HUES64 (cell line): ENCODE results near the gene C10orf143.

Experiments
- H3K27ac ChIP-seq: 2 replicates; pipeline ENCODE4 v1.7.0; 2013; ENCODE audit warnings: low read depth, low read length, inconsistent platforms
- H3K27me3 ChIP-seq: 2 replicates; pipeline ENCODE4 v1.6.1; 2013; ENCODE audit warnings: mild to moderate bottlenecking, low read length; ENCODE audit not compliant: insufficient read depth
- H3K36me3 ChIP-seq: 2 replicates; pipeline ENCODE4 v1.6.1; 2013; ENCODE audit warnings: mild to moderate bottlenecking, low read length; ENCODE audit not compliant: insufficient read depth
- H3K4me1 ChIP-seq: 2 replicates; pipeline ENCODE4 v1.6.1; 2013; ENCODE audit warnings: mild to moderate bottlenecking, low read length, moderate library complexity; ENCODE audit not compliant: insufficient read depth
- H3K4me3 ChIP-seq: 2 replicates; pipeline ENCODE4 v1.5.1; 2013; ENCODE audit warnings: mild to moderate bottlenecking, low read length, moderate library complexity
- H3K9ac ChIP-seq: 2 replicates; pipeline ENCODE4 v1.6.1; 2013; ENCODE audit warnings: mild to moderate bottlenecking, low read depth, low read length
- H3K9me3 ChIP-seq: 2 replicates; pipeline ENCODE4 v1.6.1; 2013; ENCODE audit warnings: low read depth, low read length; ENCODE audit not compliant: insufficient read depth
- WGBS: fragments of 150-250, 120-280 bp; methylation state at CpG from one replicate; pipeline ENCODE4 v1.1.7; 2013; ENCODE audit warnings: missing lambda C conversion rate; 5-methylcytosine and 5-hydroxymethylcytosine counted together

C10orf143 gene

DNA sequence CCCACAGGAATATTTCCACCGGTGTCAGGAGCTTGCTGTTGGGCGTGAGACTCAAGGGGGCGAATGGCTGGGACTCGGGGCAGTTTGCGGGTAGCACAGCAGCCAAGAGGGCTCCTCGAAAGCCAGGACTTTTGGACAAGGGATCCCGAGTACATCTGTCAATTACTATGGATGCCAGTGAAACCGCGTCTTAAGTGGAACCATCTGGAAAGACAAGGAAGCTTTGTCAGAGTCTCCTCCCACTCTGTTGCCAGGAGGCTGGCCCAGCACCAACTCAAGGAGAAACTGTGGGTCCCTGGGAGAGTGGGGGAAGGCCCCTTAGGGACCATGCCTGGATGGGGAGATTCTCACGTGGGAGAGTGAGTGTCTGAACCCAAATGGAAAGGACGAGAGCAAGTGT is 57.1 kb downstream of the C10orf143 start:
- Histone ChIP-seq H3K9me3 (peaks cover 5% of the 10 kb centered on the region), H3K4me1 (no peaks in the 10 kb centered on the region), H3K4me3 (no peak overlapping the region)

DNA sequence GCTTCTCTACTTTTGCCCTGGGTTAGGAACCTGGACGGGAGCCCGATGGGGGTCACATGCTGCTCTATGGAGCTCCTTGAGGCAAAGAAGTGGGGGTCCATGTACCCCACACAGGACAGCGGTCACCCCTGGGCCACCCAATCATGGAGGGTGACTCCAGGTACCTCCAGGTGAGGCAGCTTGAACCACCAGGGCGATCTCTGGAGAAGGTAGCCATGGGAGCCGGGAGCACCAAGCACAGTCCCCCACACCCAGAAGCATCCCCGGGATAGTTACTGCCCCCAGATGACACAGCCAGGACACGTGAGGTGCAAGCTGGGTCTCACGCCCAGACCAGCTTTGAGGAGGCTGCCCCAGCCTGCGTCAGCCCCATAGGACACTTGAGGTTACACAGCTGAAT is 58.4 kb downstream of the C10orf143 start:
- H3K27ac ChIP-seq, result no peak overlapping the region
- no peaks in the 10 kb centered on the region for H3K36me3 ChIP-seq
- H3K9me3 ChIP-seq, result peaks cover 5% of the 10 kb centered on the region
- no peak overlapping the region for H3K9ac ChIP-seq
- WGBS, result 95% methylated on average over 9 of the region's 9 CpGs
- H3K4me1 ChIP-seq, result no peaks in the 10 kb centered on the region
- H3K4me3 ChIP-seq, result no peak overlapping the region
- H3K27me3 ChIP-seq, result no peaks in the 10 kb centered on the region

More for the DNA sequence above, 57.1 kb downstream of the C10orf143 start:
- no peak overlapping the region for H3K27ac ChIP-seq
- 89% methylated on average over 11 of the region's 11 CpGs for WGBS
- H3K27me3 ChIP-seq, result no peaks in the 10 kb centered on the region
- H3K36me3 ChIP-seq, result no peaks in the 10 kb centered on the region
- no peak overlapping the region for H3K9ac ChIP-seq

DNA sequence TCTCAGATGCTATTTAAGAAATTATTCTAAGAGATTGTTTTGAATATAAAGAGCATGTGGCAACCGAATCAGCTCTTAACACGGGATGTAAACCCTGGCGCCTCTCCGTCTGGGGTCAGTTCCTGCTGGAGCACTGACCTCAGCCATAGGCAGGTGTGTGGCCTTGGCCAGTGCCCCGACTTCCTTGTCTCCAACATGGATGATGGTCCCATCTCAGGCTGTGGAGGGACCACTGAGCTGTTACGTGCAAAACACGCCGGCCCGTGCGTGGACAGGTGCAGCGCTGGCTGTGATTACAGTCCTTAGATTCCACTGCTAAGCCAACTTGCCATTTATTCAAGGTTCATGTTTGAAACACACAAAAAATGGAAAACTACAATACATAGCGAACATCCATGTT is 59.9 kb downstream of the C10orf143 start:
- Histone ChIP-seq H3K27ac (no peak overlapping the region), H3K9me3 (peaks cover 5% of the 10 kb centered on the region), H3K4me1 (no peaks in the 10 kb centered on the region), H3K36me3 (no peaks in the 10 kb centered on the region), H3K9ac (no peak overlapping the region), H3K4me3 (no peak overlapping the region), H3K27me3 (no peaks in the 10 kb centered on the region)
- WGBS, result 96% methylated on average over 12 of the region's 12 CpGs

DNA sequence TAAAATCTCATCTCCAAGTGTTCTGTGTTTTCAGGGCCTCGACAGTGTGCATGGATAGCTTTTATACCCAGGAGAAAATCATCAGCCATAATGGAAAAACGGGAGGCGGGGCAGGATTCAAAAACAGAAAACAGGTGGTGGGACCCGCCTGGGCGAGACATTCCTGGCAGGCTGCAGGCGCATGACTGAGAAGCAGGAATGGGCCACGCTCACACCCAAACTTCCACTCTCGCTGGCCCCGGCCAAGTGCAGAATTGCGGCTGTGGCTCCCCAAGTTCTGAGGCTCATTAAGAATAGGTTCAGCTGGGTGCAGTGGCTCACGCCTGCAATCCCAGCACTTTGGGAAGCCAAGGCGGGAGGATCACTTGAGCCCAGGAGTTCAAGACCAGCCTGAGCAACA is 60.6 kb downstream of the C10orf143 start:
- Histone ChIP-seq H3K36me3 (no peaks in the 10 kb centered on the region), H3K9ac (no peak overlapping the region), H3K4me1 (no peaks in the 10 kb centered on the region), H3K27ac (no peak overlapping the region), H3K4me3 (no peak overlapping the region), H3K27me3 (no peaks in the 10 kb centered on the region), H3K9me3 (peaks cover 5% of the 10 kb centered on the region)
- 92% methylated on average over 12 of the region's 12 CpGs for WGBS

DNA sequence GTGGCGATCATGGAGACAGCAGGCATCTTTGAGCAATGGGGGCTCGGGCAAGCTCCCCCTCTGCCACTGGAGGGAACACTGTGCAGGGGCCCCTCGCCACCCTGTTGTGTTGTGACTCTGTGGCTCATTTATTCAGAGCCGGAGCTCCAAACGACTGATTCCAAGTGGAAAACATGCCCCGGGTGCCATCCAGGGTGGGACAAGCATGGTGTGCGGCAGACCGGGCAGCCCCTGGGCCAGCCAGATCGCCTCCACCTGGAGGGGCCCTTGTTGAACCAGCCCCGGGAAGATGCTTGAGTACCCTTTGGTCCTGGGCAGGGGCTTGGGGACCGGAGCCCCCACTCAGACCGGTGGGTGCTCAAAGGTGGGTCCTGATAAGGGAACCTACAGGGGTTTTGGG is 61.4 kb downstream of the C10orf143 start:
- WGBS, result 93% methylated on average over 12 of the region's 12 CpGs
- Histone ChIP-seq H3K27me3 (no peaks in the 10 kb centered on the region), H3K4me3 (no peak overlapping the region), H3K9ac (no peak overlapping the region), H3K9me3 (no peaks in the 10 kb centered on the region; the same call in 1 of the 2 replicates), H3K27ac (no peak overlapping the region), H3K36me3 (no peaks in the 10 kb centered on the region), H3K4me1 (no peaks in the 10 kb centered on the region)

DNA sequence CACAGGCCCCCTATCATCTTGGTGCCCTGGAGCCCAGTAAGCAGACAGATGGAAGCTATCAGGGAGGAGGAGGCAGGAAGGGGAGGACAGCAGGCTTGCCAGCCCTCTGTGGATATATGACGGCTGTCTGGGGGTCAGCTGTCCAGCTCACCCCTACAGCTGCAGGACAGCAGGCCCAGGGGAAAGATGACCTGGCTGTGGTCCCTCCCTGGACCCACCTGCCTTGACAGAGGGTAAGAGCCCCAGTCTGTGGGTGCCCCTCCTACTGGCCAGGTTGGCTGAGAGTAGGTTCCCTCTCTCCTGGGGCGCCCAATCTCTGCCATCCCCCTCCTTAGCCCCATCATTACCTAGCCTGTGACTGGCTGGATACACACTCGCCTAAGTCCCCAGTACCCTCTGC is 62.5 kb downstream of the C10orf143 start:
- no peaks in the 10 kb centered on the region for H3K27me3 ChIP-seq
- H3K4me1 ChIP-seq, result no peaks in the 10 kb centered on the region
- H3K36me3 ChIP-seq, result no peaks in the 10 kb centered on the region
- no peaks in the 10 kb centered on the region for H3K9me3 ChIP-seq
- no peak overlapping the region for H3K4me3 ChIP-seq
- WGBS, result 96% methylated on average over 3 of the region's 3 CpGs
- H3K27ac ChIP-seq, result no peak overlapping the region
- no peak overlapping the region for H3K9ac ChIP-seq

DNA sequence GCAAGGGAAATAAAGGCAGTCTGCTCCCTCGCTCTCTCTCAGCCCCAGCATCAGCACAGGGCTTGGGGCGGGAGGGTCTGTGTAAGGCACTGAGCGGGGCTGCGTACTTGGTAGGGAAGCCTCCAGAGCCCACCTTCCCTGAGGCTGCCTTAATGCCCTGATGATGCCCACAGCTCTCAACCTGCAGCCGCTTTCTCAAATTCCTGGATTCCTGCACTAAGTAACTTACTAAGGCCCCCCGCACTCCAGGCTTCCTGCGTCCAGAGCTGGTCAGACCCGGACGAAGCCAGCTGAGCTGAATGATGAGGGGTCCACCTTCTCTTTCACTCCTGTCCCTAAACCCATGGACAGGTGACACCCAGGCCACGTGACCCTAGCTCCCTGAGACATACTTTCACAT is 63.3 kb downstream of the C10orf143 start:
- H3K27ac ChIP-seq, result no peak overlapping the region
- no peak overlapping the region for H3K9ac ChIP-seq
- H3K4me3 ChIP-seq, result no peak overlapping the region
- no peaks in the 10 kb centered on the region for H3K27me3 ChIP-seq
- H3K4me1 ChIP-seq, result no peaks in the 10 kb centered on the region
- no peaks in the 10 kb centered on the region for H3K36me3 ChIP-seq
- WGBS, result 89% methylated on average over 10 of the region's 10 CpGs
- H3K9me3 ChIP-seq, result no peaks in the 10 kb centered on the region

DNA sequence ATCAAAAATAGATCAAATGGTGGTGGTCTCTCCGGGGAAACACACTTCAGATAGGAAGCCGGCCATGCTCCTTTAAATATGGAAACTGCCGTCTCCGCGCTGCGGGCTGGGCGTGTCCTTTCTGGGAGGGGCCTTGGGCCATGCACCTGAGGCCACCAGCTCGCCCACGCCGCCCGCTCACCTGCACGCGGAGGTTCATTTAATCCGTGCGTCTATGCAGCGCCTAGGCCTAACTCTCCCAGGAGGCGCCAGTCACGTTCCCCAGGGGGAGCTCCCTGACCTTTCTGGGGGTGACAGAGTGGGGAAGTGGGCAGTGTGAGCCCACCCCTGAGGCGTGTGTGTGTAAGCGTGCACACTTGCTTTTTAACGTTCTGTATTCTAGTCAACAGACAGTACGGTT is 64.0 kb downstream of the C10orf143 start:
- no peak overlapping the region for H3K4me3 ChIP-seq
- H3K27me3 ChIP-seq, result no peaks in the 10 kb centered on the region
- H3K9ac ChIP-seq, result no peak overlapping the region
- H3K9me3 ChIP-seq, result no peaks in the 10 kb centered on the region
- H3K27ac ChIP-seq, result no peak overlapping the region
- no peaks in the 10 kb centered on the region for H3K36me3 ChIP-seq
- H3K4me1 ChIP-seq, result no peaks in the 10 kb centered on the region
- 87% methylated on average over 22 of the region's 22 CpGs for WGBS

DNA sequence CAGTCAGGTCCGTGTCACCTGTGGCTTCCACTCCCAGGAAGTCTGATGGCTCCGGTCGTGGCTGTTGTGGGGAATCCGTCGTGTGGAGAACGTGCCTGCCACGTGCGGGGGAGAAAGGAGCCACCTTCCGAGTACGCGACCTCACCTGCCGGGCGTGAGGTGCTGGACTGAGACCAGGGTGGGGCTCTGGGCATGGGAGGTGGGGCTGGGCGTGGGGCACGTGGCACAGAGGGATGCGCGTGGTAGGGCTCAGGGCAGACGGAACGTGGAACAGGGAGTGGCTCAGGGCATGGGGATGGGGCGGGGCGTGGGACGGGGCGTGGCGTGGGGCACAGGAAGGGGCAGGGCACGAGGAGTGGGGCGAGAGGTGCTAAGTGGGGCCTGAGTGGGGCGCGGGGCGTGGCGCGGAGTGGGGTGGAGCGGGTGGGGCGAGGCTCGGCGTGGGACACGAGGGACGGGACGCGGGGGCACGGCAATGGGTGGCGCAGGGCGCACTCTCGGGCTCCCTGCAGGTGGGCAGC is 64.8 kb downstream of the C10orf143 start:
- 97% methylated on average over 43 of the region's 43 CpGs for WGBS
- Histone ChIP-seq H3K9ac (no peak overlapping the region), H3K9me3 (no peaks in the 10 kb centered on the region), H3K27me3 (no peaks in the 10 kb centered on the region), H3K4me3 (no peak overlapping the region), H3K36me3 (no peaks in the 10 kb centered on the region), H3K4me1 (no peaks in the 10 kb centered on the region), H3K27ac (no peak overlapping the region)

DNA sequence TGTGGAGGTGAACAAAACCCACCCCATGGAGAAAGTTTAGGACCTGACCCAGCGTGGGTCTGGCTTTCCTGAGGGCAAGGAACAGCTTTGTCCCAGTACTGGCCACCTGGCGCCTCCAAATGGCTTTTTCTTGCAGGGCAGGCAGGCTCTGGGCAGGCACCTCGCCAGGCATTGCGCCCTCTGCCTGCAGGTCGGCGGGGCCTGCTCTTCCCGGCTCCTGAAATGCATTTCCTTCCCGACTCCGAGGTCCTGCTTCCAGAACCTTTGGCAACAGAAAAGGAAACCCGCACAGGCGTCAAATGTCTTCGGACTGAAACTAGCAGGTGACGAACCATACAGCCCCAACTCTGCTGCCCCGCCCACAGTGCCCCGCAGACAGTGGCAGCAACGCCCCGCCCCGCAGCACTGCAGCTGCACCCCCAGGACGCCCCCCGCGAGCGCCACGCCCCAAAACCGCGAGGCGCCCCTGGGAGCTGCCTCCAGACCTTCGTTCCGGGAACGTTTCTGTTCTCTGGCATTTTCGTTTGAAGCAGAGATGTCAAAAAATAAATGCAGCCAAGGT is 65.5 kb downstream of the C10orf143 start:
- WGBS, result 89% methylated on average over 30 of the region's 30 CpGs
- no peaks in the 10 kb centered on the region for H3K4me1 ChIP-seq
- no peaks in the 10 kb centered on the region for H3K36me3 ChIP-seq
- H3K27me3 ChIP-seq, result no peaks in the 10 kb centered on the region
- no peak overlapping the region for H3K9ac ChIP-seq
- H3K4me3 ChIP-seq, result no peak overlapping the region
- H3K9me3 ChIP-seq, result no peaks in the 10 kb centered on the region
- no peak overlapping the region for H3K27ac ChIP-seq

DNA sequence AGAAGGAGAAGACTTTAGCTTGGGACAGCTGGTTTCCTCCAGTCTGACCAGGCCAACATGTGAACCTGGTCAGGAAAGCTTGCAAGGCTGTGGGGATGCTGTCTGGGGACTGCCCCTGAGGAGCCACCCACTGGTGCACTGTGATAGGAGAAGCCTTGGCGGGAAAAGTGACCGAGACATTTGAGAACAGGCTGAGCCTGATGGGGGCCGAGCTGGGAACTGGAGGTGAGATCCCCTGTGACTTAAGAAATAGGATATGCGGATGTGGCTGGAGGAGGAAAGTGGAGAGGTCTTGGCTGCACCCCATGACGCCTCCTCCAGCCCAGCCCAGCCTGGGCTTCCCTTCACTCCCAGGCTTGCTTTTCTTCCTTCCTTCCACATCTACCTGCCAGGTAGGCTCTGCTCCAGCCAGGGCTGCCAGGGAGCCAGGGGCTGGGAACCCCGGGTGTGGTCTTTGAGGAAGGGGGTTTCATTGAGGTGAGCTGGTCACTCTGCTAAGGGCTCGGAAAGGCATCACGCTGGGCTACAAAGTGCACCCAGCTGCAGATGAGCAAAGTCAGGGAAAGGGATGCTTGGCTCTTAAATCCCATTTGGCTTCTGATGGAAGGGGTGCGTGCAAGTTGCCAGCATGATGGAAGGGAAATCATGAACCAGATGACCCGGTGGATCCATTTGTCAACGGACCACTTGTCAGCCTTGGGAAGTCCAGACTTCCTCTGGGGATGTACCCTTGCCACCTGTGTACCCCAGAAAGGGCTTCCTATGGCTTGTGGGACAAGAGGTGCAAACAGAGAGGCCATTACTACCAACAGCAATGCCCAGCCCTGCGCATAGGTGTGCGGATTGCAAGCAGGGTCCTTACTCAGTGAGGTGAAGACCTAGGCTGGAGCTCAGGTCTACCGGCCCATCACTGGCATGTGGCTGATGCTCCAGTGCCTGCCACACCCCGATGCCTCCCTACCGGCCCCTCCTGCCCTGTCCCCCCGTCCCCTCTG is 66.3 kb downstream of the C10orf143 start:
- Histone ChIP-seq H3K9me3 (no peaks in the 10 kb centered on the region), H3K27ac (no peak overlapping the region), H3K27me3 (no peaks in the 10 kb centered on the region), H3K9ac (no peak overlapping the region), H3K4me3 (no peak overlapping the region), H3K36me3 (no peaks in the 10 kb centered on the region), H3K4me1 (no peaks in the 10 kb centered on the region)
- 90% methylated on average over 16 of the region's 17 CpGs for WGBS
